Bronchial epithelial cell (primary cell): ENCODE measurements around the gene MINDY3. TPM values are rescaled to one million over a fixed set of nuclear protein-coding genes. Genes with fewer than 3 reads are reported as not detected.

Source experiments
- DNase-seq: peaks from one replicate; pipeline ENCODE4 v3.0.0-alpha.2; 2010; ENCODE audit warnings: low read depth
- FAIRE-seq: peaks from 2 replicates; lab custom pipeline; 2011; peaks lifted over from hg19 to GRCh38; lab: Jason Lieb, UNC
- H3K27me3 ChIP-seq: 2 replicates; pipeline ENCODE4 v1.5.1; 2011; ENCODE audit warnings: low read length; ENCODE audit not compliant: control insufficient read depth, insufficient read depth
- H3K36me3 ChIP-seq: 2 replicates; pipeline ENCODE4 v1.5.1; 2011; ENCODE audit warnings: low read length; ENCODE audit not compliant: control insufficient read depth, insufficient read depth
- H3K4me3 ChIP-seq: 2 replicates; pipeline ENCODE4 v1.5.1; 2011; ENCODE audit warnings: mild to moderate bottlenecking, low read depth, low read length, control low read depth
- CTCF ChIP-seq: IDR thresholded peaks from 2 replicates; pipeline ENCODE4 v1.5.1; 2011; ENCODE audit warnings: mild to moderate bottlenecking, moderate library complexity, low read length, control low read depth, inconsistent platforms; ENCODE audit not compliant: insufficient read depth, severe bottlenecking
- total RNA-seq: library from RNA; depleted of rRNA; stranded (reverse); fragments of >200 nt; gene quantifications from 2 replicates; pipeline ENCODE4 v1.2.1, GENCODE V29; 2014

The MINDY3 gene
- 19.7 and 21.8 TPM in 2 replicates for total RNA-seq

- peak; percentile 68 for DNase-seq
- Histone ChIP-seq H3K27me3 (no peaks in the 10 kb centered on the region), H3K36me3 (no peaks in the 10 kb centered on the region), H3K4me3 (peak within 1 kb of the TSS; percentile 95)
- FAIRE-seq, result no peak
- no peak for TF ChIP-seq CTCF
Measured at GRCh38 chr10:15859906-15860691, at the start of gene MINDY3. Gene MINDY3 (minus strand): TSS chr10:15860507. CDS start chr10:15860299, 208 bp downstream.

GRCh38 chr10:15901889-15902288, 41.6 kb upstream of the MINDY3 start:
- no peak overlapping the region for H3K4me3 ChIP-seq
- no peaks in the 10 kb centered on the region for H3K27me3 ChIP-seq
- TF ChIP-seq CTCF, result no peak
- FAIRE-seq (peak; percentile 23), DNase-seq (peak; percentile 11)
- no peaks in the 10 kb centered on the region for H3K36me3 ChIP-seq

- FAIRE-seq, result no peak
Measured at GRCh38 chr10:15898046-15898445, 37.7 kb upstream of the MINDY3 start.

GRCh38 chr10:15897287-15897686, 37.0 kb upstream of the MINDY3 start:
- Histone ChIP-seq H3K27me3 (no peaks in the 10 kb centered on the region), H3K4me3 (no peak overlapping the region), H3K36me3 (no peaks in the 10 kb centered on the region)
- DNase-seq (peak; percentile 57), FAIRE-seq (no peak)
- TF ChIP-seq CTCF, result no peak

More at GRCh38 chr10:15898046-15898445, 37.7 kb upstream of the MINDY3 start:
- DNase-seq, result peak; percentile 58
- Histone ChIP-seq H3K4me3 (no peak overlapping the region), H3K36me3 (no peaks in the 10 kb centered on the region), H3K27me3 (no peaks in the 10 kb centered on the region)
- peak; percentile 13 for TF ChIP-seq CTCF

GRCh38 chr10:15896654-15897053, 36.3 kb upstream of the MINDY3 start:
- H3K27me3 ChIP-seq, result no peaks in the 10 kb centered on the region
- TF ChIP-seq CTCF, result no peak
- FAIRE-seq (no peak), DNase-seq (no peak)
- H3K4me3 ChIP-seq, result no peak overlapping the region
- no peaks in the 10 kb centered on the region for H3K36me3 ChIP-seq
